Neutrophil (primary cell): Measurements from ENCODE around the gene DLEC1.
A peak's percentile ranks its signal among the peaks of the same experiment; 100 is the strongest.
"Not testable (repeated sequence)": the region's sequence is repeated elsewhere in the genome, so short reads cannot be mapped to it uniquely, and the experiment has no call there.

Experiments used
- H3K27ac ChIP-seq: fragments of 200-600 bp; sonication (generic); 2 replicates; pipeline ENCODE4 v1.5.1; 2016; ENCODE audit warnings: mild to moderate bottlenecking, moderate library complexity
- H3K27me3 ChIP-seq: fragments of 200-600 bp; sonication (generic); 2 replicates; pipeline ENCODE4 v1.6.0; 2016; ENCODE audit warnings: mild to moderate bottlenecking
- H3K36me3 ChIP-seq: fragments of 200-600 bp; sonication (generic); 2 replicates; pipeline ENCODE4 v1.5.1; 2017
- H3K4me1 ChIP-seq, 2 experiments: fragments of 200-600 bp in 1 of 2; sonication (generic) in 1 of 2; 1 replicate in 1 of 2; 2 replicates in 1 of 2; pipeline versions ENCODE4 v1.5.1 to v1.6.1; 2013 to 2016; ENCODE audit warnings: low read depth in 1 of 2, low read length in 1 of 2, mild to moderate bottlenecking in 1 of 2, moderate library complexity in 1 of 2; ENCODE audit not compliant: control insufficient read depth in 1 of 2, insufficient read depth in 1 of 2
- H3K4me3 ChIP-seq, 2 experiments: fragments of 200-600 bp in 1 of 2; sonication (generic) in 1 of 2; 1 replicate in 1 of 2; 2 replicates in 1 of 2; pipeline ENCODE4 v1.5.1; 2013 to 2016; ENCODE audit warnings: low read depth in 1 of 2, low read length in 1 of 2, mild to moderate bottlenecking in 1 of 2, moderate library complexity in 1 of 2
- H3K9me3 ChIP-seq: fragments of 200-600 bp; sonication (generic); 2 replicates; pipeline ENCODE4 v1.5.1; 2016
- TF ChIP-seq, protein P1 (sequence below): fragments of 200-600 bp; sonication (generic); IDR thresholded peaks from 2 replicates; pipeline ENCODE4 v1.5.1; 2016; ENCODE audit warnings: antibody characterized with exemption

DLEC1 gene

DNA sequence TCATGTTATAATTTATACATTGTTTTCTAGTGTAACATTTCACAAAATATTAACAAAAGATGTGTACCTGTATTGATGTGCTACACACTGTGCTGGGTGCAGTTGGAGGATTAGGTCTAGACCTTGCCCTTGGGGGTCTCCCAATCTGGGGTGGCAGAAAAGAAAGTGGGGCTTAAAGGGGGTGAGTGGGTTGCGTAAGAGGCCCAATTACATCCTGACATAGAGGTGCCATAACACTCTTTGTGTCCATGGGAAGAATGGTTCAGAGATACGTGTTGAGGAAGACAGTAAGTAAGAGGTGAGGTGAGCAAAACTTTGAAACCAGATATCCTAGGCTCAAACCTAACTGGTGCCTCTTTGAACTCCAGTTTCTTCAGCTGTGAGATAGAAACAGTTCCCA lies 31.0 kb downstream of the DLEC1 start:
- TF ChIP-seq, protein P1, sequence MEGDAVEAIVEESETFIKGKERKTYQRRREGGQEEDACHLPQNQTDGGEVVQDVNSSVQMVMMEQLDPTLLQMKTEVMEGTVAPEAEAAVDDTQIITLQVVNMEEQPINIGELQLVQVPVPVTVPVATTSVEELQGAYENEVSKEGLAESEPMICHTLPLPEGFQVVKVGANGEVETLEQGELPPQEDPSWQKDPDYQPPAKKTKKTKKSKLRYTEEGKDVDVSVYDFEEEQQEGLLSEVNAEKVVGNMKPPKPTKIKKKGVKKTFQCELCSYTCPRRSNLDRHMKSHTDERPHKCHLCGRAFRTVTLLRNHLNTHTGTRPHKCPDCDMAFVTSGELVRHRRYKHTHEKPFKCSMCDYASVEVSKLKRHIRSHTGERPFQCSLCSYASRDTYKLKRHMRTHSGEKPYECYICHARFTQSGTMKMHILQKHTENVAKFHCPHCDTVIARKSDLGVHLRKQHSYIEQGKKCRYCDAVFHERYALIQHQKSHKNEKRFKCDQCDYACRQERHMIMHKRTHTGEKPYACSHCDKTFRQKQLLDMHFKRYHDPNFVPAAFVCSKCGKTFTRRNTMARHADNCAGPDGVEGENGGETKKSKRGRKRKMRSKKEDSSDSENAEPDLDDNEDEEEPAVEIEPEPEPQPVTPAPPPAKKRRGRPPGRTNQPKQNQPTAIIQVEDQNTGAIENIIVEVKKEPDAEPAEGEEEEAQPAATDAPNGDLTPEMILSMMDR: no peak
- Histone ChIP-seq H3K36me3 (no peaks in the 10 kb centered on the region), H3K9me3 (no peaks in the 10 kb centered on the region)

DNA sequence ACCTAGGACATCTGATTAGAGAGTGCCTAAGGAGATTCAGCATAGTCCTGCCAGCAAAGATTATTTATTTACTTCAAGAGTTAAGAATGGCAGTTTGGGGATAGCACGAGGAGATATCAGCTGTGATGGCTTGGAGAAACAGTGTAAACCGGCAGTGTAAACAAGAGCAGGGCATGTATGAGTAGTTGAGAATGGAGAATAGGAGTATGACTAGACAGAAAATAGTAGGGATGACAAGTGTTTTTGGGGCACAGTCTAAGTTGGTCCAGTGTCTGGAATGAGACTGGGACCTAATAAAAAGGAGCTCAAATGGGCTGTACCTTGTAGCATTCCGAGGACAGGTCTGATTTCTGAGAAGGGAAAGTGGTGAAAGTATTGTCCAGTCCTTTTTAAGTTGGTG lies 38.1 kb downstream of the DLEC1 start:
- not testable (repeated sequence) for H3K4me1 ChIP-seq, H3K27ac ChIP-seq, H3K36me3 ChIP-seq, H3K9me3 ChIP-seq, H3K27me3 ChIP-seq, H3K4me3 ChIP-seq

More for the DNA sequence above, 31.0 kb downstream of the DLEC1 start:
- H3K27me3 ChIP-seq: no peaks in the 10 kb centered on the region
- peaks cover 13 to 20% of the 10 kb centered on the region in 2 experiments for H3K4me1 ChIP-seq
- H3K4me3 ChIP-seq: no peak overlapping the region
- H3K27ac ChIP-seq: no peak overlapping the region

DNA sequence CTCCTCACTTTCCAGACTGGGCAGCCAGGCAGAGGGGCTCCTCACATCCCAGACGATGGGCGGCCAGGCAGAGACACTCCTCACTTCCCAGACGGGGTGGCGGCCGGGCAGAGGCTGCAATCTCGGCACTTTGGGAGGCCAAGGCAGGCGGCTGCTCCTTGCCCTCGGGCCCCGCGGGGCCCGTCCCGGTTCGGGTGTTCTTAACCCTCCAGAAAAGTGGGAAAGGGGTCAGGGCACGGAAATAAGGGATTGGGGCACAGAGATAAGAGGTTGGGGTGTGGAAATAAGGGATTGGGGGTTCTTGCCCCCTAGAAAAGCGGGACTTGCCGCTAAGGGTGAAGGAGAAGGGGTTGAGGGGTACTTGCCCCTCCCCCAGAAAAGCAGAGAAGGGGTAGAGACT lies 43.3 kb downstream of the DLEC1 start:
- not testable (repeated sequence) for H3K36me3 ChIP-seq, H3K27ac ChIP-seq, H3K4me3 ChIP-seq, H3K4me1 ChIP-seq, H3K27me3 ChIP-seq, H3K9me3 ChIP-seq

DNA sequence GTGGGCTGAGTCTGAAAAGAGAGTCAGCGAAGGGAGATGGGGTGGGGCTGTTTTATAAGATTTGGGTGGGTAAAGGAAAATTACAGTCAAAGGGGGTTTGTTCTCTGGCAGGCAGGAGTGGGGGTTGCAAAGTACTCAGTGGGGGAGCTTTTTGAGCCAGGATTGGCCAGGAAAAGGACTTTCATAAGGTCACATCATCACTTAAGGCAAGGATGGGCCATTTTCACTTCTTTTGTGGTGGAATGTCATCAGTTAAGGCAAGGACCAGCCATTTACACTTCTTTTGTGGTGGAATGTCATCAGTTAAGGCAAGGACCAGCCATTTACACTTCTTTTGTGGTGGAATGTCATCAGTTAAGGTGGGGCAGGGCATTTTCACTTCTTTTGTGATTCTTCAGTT lies 44.2 kb downstream of the DLEC1 start:
- not testable (repeated sequence) for H3K36me3 ChIP-seq, H3K4me3 ChIP-seq, H3K27me3 ChIP-seq, H3K27ac ChIP-seq, H3K9me3 ChIP-seq
- H3K4me1 ChIP-seq: peaks cover 13 to 15% of the 10 kb centered on the region in 2 experiments

DNA sequence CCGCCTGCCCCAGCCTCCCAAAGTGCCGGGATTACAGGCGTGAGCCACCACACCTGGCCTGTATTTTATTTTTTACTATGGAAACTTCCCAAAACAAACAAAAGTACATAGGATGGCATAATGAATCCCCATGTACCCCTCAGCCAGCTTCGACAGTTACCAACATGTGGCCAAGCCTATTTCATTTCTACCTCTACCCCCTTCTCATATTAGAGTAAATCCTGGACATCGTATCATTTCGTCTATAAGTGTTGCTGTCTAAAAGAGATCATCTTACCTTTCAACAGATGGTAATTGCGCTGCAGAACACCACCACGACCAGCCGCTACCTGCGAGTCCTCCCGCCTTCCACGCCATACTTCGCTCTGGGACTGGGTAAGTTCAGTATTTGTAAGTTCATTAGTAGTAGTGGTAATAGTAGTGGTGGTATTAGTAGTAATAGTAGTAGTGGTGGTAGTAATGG lies 44.9 kb downstream of the DLEC1 start:
- no peaks in the 10 kb centered on the region for H3K27me3 ChIP-seq
- no peak overlapping the region for H3K4me3 ChIP-seq
- no peaks in the 10 kb centered on the region for H3K9me3 ChIP-seq
- peaks cover 16% of the 10 kb centered on the region in 2 experiments for H3K4me1 ChIP-seq
- H3K27ac ChIP-seq: no peak overlapping the region
- no peaks in the 10 kb centered on the region for H3K36me3 ChIP-seq
- TF ChIP-seq, protein P1: no peak

DNA sequence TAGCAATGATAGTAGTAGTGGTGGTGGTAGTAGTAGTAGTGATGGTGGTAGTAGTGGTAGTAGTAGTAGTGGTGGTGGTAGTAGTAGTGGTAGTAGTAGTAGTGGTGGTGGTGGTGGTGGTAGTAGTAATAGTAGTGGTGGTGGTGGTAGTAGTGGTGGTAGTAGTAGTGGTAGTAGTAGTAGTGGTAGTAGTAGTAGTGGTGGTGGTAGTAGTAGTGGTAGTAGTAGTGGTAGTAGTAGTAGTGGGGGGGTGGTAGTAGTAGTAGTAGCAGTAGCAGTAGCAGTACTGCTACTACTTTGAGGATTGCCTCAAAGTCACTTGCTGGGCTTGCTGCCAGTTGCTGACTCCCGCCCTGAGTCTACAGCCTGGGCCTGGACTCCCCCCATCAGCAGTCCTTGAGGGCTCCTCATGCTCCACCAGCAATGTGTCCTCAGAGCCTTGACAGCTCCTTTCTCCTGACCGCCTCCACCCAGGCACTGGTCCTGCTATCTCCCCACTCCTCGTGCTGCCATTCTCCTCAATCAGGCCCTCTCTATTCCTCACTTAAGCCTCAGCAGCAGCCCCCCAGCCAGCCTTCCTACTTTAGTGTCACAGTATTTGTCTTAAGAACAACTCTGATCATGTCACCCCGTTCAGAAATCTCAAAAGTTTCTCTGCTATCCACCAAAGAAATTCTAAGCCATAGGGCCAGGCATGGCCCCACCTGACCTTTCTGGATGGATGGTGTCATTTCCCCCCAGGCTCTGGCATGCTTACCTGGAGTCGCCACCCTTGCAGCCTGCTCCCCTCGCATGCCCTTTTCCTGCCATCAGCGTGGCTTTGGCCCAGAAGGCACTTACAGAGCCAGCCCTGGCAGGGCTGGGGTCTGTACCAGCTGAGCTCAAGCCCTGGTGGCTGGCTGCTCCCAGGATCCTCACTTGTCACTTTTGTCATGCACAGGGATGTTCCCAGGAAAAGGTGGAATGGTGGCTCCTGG lies 45.6 kb downstream of the DLEC1 start:
- H3K27ac ChIP-seq: peak overlapping the region; percentile 52
- TF ChIP-seq, protein P1: no peak
- no peaks in the 10 kb centered on the region for H3K36me3 ChIP-seq
- H3K4me1 ChIP-seq: peaks cover 23% of the 10 kb centered on the region in 2 experiments
- no peaks in the 10 kb centered on the region for H3K27me3 ChIP-seq
- no peaks in the 10 kb centered on the region for H3K9me3 ChIP-seq
- H3K4me3 ChIP-seq: no peak overlapping the region

DNA sequence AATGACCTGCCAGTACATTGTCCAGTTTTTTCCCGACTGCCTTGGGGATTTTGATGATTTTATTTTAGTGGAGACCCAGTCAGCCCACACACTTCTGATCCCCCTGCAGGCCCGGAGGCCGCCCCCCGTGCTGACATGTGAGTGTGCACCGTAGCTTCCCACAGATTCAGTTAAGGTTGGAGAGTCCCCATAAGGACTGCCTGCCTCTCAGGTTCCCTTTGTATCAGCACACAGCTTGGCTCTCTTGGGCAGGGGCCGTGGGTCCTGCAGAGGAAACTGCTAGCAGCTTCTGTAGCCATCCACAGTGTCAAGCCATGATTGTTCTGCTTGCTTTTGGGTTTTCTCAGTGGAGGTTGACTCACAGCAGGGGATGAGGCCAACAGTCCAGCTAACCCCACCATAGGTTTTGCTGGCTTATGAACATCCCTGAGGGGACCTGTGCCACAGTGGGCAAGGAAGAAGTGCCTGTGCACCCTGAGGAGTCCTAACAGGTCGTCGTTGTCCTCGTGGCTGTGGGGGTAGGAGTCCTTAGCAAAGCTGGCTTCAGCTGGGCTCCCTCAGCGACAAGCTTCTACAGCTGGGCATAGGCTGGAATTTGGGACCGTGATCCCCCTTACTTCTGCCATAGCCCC lies 46.4 kb downstream of the DLEC1 start:
- Histone ChIP-seq H3K36me3 (no peaks in the 10 kb centered on the region), H3K27ac (peak overlapping the region; percentile 52), H3K27me3 (no peaks in the 10 kb centered on the region), H3K4me3 (no peak overlapping the region), H3K9me3 (no peaks in the 10 kb centered on the region), H3K4me1 (peaks cover 24 to 25% of the 10 kb centered on the region in 2 experiments)
- TF ChIP-seq, protein P1: no peak
